Uterus (tissue), 4 donors: ENCODE data around the gene TMTC3. TPM values are rescaled to one million over a fixed set of nuclear protein-coding genes. Genes with fewer than 3 reads are reported as not detected.
A peak's percentile ranks its signal among the peaks of the same experiment; 100 is the strongest.

Experiments
- DNase-seq, 2 donors: peaks; one replicate each; pipeline ENCODE4 v3.0.0-alpha.2; 2019 to 2020
- H3K27ac ChIP-seq, 2 donors: fragments of 200-600 bp; sonication (generic); 1 replicate in 1 of 2; 2 replicates in 1 of 2; pipeline ENCODE4 v1.5.1; 2016 to 2018
- H3K27me3 ChIP-seq, 2 donors: fragments of 200-600 bp; sonication (generic); one replicate each; pipeline ENCODE4 v1.5.1; 2018 to 2019; ENCODE audit warnings: control low read depth in 1 of 2
- H3K36me3 ChIP-seq, 2 donors: fragments of 200-600 bp; sonication (generic); one replicate each; pipeline ENCODE4 v1.5.1; 2019; ENCODE audit warnings: control low read depth in 1 of 2
- H3K4me1 ChIP-seq, 2 donors: fragments of 200-600 bp; sonication (generic); one replicate each; pipeline ENCODE4 v1.5.1; 2018 to 2019; ENCODE audit warnings: control low read depth in 1 of 2
- H3K4me3 ChIP-seq, 2 donors: fragments of 200-600 bp; sonication (generic); 1 replicate in 1 of 2; 2 replicates in 1 of 2; pipeline ENCODE4 v1.5.1; 2018 to 2019; ENCODE audit warnings: mild to moderate bottlenecking in 1 of 2
- H3K9me3 ChIP-seq, 2 donors: fragments of 200-600 bp; sonication (generic); one replicate each; pipeline ENCODE4 v1.5.1; 2019; ENCODE audit warnings: control low read depth in 1 of 2
- POLR2A ChIP-seq, 2 donors: fragments of 450-650 bp; IDR thresholded peaks; one replicate each; pipeline ENCODE4 v1.6.1; 2016; ENCODE audit warnings: antibody characterized with exemption in 2 of 2, mild to moderate bottlenecking in 1 of 2, moderate library complexity in 1 of 2
- intact Hi-C: fragments of 100-400 bp; cut with DNase I; formaldehyde crosslinking; loops from one replicate; pipeline ENCODE4 v1.15.1; 2023; ENCODE audit warnings: low total_unique reads
- total RNA-seq, 4 donors: library from RNA; depleted of rRNA in 3 of 4; stranded (reverse); fragments of >200 nt in 3 of 4; gene quantifications; one replicate each; pipeline versions ENCODE4 v1.1.0 to v1.2.4, GENCODE V29; 2014 to 2023
- TF ChIP-seq, protein P1 (sequence below), 4 experiments: fragments of 200-600 bp in 2 of 4; fragments of 450-650 bp in 2 of 4; sonication (generic) in 2 of 4; IDR thresholded peaks; one replicate each; pipeline ENCODE4 v1.5.1; 2016 to 2019; ENCODE audit warnings: antibody characterized with exemption in 4 of 4, mild to moderate bottlenecking in 2 of 4, moderate library complexity in 1 of 4
- donor health status: DM: yes; HTN: yes; CAD: no.

Gene TMTC3
- total RNA-seq, 4 donors from 2014 or later: 9.0 to 86.5 (median 20.0) TPM

DNA sequence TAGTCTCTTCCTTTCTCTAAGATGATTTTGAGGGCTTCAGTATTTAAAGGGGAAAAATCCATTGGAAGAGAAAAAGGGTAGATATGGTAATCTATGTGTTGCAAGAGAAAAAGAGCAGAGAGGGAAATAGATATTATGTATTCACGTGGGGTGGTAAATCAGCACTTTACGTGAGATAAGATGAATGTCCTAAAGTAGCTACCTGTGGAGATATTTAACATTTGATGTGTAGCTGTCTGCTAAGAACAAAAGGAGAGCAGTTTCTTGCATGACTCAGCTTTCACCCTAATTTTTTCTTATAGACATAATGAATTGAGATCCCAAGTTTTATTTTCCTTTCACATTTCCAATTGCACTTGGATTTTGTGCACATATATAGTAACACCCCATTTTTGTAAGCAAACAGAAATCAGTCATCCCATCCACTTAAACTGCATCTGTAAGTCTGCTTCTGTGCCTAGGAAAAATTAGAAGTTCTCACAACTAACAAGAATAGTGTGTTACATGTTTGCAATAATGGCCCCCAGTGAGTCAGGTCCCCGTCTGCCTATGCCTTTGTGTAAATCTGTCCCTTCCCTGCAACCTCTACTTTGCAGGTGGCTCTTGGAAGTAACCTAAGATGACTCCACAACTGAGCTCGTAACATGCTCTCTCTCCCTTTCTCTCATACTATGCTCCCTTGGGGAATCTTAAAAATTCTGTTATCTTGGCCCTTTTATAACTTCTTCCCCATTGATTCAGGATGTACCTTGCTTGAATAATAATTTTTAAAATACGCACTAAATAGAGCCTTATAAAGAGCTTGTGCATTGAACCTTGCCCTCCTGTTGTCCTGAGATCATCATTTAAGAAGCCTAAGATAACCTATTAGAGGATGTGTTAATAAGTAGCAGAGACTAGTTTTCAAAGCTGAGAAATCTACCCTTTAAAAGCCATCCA is 3.7 kb downstream of the TMTC3 start:
- DNase-seq: no peak
- no peak for TF ChIP-seq POLR2A (IDR thresholded peaks at IDR 0.05)
- TF ChIP-seq, protein P1, sequence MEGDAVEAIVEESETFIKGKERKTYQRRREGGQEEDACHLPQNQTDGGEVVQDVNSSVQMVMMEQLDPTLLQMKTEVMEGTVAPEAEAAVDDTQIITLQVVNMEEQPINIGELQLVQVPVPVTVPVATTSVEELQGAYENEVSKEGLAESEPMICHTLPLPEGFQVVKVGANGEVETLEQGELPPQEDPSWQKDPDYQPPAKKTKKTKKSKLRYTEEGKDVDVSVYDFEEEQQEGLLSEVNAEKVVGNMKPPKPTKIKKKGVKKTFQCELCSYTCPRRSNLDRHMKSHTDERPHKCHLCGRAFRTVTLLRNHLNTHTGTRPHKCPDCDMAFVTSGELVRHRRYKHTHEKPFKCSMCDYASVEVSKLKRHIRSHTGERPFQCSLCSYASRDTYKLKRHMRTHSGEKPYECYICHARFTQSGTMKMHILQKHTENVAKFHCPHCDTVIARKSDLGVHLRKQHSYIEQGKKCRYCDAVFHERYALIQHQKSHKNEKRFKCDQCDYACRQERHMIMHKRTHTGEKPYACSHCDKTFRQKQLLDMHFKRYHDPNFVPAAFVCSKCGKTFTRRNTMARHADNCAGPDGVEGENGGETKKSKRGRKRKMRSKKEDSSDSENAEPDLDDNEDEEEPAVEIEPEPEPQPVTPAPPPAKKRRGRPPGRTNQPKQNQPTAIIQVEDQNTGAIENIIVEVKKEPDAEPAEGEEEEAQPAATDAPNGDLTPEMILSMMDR (IDR thresholded peaks at IDR 0.05): no peak
- H3K27ac ChIP-seq: no peak overlapping the region
- H3K36me3 ChIP-seq: no peaks in the 10 kb centered on the region
- intact Hi-C loops: no loop called here
- no peaks in the 10 kb centered on the region for H3K27me3 ChIP-seq
- H3K4me3 ChIP-seq: no peak overlapping the region
- no peaks in the 10 kb centered on the region for H3K9me3 ChIP-seq
- H3K4me1 ChIP-seq: no peaks in the 10 kb centered on the region

- H3K27me3 ChIP-seq: no peaks in the 10 kb centered on the region
These were observed 8.0 kb downstream of the TMTC3 start for GRCh38 chr12:88150063-88150462.

GRCh38 chr12:88153959-88154358 is 11.9 kb downstream of the TMTC3 start:
- Histone ChIP-seq H3K4me3 (no peak overlapping the region), H3K9me3 (no peaks in the 10 kb centered on the region), H3K27ac (no peak overlapping the region), H3K4me1 (no peaks in the 10 kb centered on the region), H3K36me3 (no peaks in the 10 kb centered on the region), H3K27me3 (no peaks in the 10 kb centered on the region)
- no peak for DNase-seq
- intact Hi-C loops: no loop called here
- TF ChIP-seq, protein P1 (IDR thresholded peaks at IDR 0.05): peak in 2 of 4 experiments; percentile 26 to 34
- TF ChIP-seq POLR2A (IDR thresholded peaks at IDR 0.05): no peak

More at GRCh38 chr12:88150063-88150462, 8.0 kb downstream of the TMTC3 start:
- H3K27ac ChIP-seq: no peak overlapping the region
- intact Hi-C loops: no loop called here
- TF ChIP-seq POLR2A (IDR thresholded peaks at IDR 0.05): no peak
- TF ChIP-seq, protein P1 (IDR thresholded peaks at IDR 0.05): no peak
- no peaks in the 10 kb centered on the region for H3K4me1 ChIP-seq
- H3K9me3 ChIP-seq: no peaks in the 10 kb centered on the region
- no peaks in the 10 kb centered on the region for H3K36me3 ChIP-seq
- H3K4me3 ChIP-seq: no peak overlapping the region
- DNase-seq: no peak

GRCh38 chr12:88156075-88156654 is 14.1 kb downstream of the TMTC3 start:
- TF ChIP-seq, protein P1 (IDR thresholded peaks at IDR 0.05): no peak
- no peak for TF ChIP-seq POLR2A (IDR thresholded peaks at IDR 0.05)
- Histone ChIP-seq H3K4me1 (no peaks in the 10 kb centered on the region), H3K4me3 (no peak overlapping the region), H3K27ac (no peak overlapping the region), H3K36me3 (peaks cover 0 to 9% of the 10 kb centered on the region in 2 donors), H3K9me3 (no peaks in the 10 kb centered on the region), H3K27me3 (no peaks in the 10 kb centered on the region)
- no peak for DNase-seq
- intact Hi-C loops: no loop called here

DNA sequence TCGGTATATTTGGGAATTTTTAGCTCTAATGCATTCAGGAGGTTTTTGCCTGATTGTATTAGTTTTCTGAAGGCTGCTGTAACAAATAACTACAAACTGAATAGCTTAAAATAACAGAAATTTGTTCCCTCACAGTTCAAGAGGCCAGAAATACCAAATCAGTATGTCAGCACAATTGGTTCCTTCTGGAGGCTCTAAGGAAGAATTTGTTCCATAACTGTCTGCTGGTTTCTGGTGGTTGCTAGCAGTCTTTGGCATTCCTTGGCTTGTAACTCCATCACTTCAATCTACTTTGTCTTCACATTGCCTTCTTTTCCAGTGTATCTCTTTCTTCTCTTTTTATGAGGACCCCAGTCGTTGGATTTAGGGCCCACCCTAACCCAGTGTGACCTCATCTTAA is 21.3 kb downstream of the TMTC3 start:
- Histone ChIP-seq H3K4me1 (no peaks in the 10 kb centered on the region), H3K4me3 (no peak overlapping the region), H3K27me3 (no peaks in the 10 kb centered on the region), H3K27ac (no peak overlapping the region), H3K36me3 (peaks cover 0 to 9% of the 10 kb centered on the region in 2 donors), H3K9me3 (no peaks in the 10 kb centered on the region)
- TF ChIP-seq POLR2A (IDR thresholded peaks at IDR 0.05): no peak
- TF ChIP-seq, protein P1 (IDR thresholded peaks at IDR 0.05): no peak
- intact Hi-C loops: no loop called here
- DNase-seq: no peak
